SIG-M5 (cell line): Measurements from ENCODE around the gene TMEM200A.

ENCODE experiments used
- DNase-seq: peaks from one replicate; lab custom pipeline; 2025; lab: John Stamatoyannopoulos, UW

TMEM200A gene

GRCh38 chr6:130377915-130378314 lies 12.1 kb downstream of the TMEM200A start:
- DNase-seq = no peak

DNA sequence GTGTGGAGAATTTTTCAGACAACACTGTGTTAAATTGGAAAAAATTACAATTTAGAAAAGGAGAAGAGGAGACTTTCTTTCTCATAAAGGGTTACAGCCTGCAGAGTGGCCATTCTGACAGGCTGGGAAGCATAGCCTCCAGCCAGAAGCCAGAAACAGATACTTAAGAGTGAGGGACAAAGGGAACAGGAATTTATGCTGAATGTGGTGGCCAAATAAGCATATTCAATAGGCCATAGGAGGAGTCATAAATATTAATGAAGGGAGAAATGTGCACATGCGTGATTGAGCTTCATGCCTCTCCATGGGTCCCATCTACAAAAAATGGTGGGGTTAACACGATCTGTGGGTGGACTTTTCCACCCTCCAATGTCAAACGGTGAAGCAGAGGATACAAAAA lies 13.4 kb downstream of the TMEM200A start:
- no peak for DNase-seq

DNA sequence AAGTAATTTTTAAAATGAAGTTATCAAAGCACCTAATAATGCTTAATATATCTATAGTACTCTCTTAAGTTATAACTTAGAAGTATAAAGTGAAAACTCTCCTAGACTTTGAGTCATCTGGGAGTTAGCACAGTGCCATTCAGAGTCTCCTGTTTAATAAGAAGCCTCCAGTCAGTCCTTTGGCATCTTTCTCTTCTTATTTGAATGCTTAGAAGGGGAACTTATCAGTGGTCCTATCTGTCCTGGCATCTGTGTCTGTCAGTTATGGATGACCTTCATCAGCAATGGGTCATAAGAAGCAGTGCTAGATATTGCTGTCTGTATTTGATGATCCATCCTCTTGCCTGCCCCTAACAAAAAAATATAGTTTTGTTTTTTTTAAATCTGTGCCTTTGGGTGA lies 15.2 kb downstream of the TMEM200A start:
- no peak for DNase-seq

- no peak for DNase-seq
Observed at GRCh38 chr6:130381459-130382380, 15.9 kb downstream of the TMEM200A start.

DNA sequence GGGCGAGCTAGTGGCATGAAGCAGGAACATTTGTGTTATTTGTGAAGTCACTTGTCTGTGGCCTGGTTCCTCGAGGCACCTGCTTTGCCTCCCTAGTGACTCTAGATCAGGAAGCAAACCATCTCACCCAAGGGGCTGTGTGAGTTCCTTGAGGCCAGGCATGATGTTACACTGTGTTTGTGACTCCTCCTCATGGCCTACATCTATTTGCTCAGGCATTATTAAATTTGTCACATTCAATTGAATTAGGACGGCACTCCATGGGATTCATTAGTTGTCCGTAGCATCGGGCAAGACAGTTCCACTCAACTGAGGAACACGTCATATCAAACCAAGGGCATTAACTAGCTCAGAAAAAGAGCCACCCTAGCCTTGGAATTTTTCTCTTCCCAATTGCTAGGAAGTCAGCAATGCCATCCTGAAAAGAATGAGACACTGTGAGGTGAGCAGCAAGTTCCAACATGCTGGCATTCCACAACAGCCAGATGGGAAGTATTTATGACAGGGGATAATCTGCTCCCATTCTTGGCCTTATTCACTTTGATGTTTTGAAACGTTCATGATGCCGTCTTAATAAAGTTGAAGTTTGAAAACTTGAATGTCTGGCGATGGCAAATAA lies 17.2 kb downstream of the TMEM200A start:
- no peak for DNase-seq

DNA sequence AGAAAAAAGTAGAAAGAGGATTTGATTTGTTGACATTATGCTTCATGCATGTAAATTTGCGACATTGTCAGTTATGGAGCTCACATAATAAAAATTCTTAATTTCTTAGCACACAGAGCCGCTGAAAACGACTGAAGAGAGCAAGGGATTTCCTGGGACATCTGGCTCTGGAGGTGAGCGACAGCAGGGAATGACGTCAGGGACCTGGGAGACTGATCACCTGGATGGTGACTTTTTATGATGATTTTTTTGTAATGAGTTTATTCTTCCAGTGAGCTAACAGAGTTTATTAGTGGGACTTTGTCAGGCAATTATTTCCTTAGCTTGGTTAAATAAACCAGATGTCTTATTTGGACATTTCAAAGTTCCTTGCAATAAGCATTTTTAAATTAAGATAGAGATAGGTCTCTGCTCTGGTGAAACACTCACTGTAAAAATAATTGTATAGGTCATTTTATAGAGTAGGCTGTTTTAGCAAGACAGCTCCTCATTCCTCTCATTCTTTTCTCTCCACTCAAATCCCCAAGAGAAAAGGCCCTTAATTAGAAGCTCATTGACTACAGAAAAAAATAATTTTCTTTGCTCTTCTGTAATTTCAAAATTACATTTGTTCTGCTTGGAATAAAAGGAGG lies 19.4 kb downstream of the TMEM200A start:
- no peak for DNase-seq

GRCh38 chr6:130389142-130389541 lies 23.3 kb downstream of the TMEM200A start:
- DNase-seq = no peak

- no peak for DNase-seq
Observed at GRCh38 chr6:130390890-130391289, 25.1 kb downstream of the TMEM200A start.

DNA sequence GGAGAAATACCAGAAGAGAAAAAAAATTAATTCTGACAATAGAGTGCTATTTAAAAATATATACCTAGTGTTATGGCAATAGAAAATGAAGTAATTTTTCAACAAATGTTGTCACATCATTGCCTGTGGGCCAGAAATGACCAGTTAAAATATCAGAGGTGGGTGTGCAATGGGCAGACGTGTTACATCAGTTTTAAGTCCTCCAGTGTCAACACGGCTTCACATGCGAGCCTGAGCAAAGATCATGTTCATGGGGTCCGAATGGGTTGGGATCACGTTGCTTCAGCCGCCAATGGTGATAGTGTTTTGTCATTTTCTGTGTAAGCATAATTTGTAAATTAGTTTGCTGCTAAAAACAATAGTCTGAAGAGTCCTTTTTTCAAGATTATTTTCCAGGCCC lies 27.5 kb downstream of the TMEM200A start:
- no peak for DNase-seq

DNA sequence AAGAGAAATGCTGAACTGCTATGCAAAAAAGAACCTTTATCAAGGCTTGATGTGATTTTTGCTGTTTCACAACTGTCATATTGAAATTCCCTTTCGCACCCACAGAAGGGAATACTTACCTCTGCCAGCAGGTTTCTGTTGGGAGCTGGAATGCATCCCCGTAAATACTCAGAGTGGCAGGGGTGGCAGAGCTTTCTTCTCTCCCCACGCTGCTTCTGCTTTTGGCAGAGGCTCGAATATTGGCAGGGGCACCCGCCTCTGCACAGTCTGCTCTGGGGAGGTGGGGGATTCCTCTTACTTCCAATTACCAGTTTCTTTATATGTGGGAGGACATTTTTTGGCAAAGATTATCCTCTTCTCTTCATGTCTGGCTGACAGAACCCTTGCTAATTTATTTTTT lies 28.4 kb downstream of the TMEM200A start:
- no peak for DNase-seq

DNA sequence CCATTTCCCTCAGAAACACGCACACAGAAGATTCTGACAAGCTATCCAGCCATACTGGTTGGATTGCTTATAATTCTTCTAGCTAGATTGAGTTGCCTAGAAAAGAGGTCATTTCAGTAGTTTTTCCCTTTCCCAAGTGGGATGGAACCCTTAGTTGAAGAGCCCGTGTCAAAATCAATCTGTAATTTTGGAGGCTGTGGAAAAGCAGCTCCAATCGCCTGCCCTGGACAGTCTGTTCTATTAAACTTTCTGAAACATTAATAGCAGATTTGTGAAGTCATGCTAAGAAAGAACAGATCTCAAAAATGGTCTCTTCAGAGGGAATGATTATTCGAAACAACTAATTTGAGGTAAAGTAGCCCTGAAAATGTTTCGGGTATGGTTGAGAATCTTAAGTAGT lies 29.3 kb downstream of the TMEM200A start:
- DNase-seq = no peak

DNA sequence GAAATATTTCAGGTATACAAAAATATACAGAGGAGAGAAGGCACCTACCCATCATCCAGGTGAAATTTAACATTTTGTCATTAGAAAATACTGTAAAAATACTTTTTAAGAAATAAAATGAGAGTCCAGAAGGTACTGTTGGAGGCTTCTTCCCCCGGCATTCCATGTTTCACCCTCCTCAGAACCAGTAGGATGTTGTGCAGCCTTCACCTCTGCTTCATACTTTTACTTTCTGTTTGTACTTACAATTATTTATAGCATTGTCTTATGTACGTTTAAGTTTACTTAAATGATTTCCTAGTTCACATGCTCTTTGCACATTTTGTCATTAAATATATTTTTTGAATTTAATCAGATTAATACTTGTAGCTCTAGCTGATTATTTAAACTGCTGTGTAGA lies 30.9 kb downstream of the TMEM200A start:
- DNase-seq = no peak

DNA sequence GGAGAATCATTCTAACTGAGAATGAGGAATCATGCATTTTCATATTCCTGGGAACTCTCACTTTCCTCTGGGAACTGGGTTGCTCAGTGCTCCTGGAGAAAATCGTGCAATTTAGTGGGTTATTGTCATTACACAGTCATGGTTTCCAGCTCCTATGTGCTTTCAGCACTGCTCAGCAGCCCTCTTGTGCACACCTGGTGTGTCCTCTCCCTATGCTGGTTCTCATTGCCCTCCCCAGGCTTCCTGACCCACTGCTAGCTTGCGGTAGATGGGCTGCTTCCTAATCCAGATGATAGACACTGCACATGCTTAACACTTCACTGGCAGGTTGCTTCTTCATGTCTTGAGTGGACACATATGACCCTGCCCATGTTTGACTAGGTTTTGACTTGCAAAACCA lies 39.7 kb downstream of the TMEM200A start:
- no peak for DNase-seq

DNA sequence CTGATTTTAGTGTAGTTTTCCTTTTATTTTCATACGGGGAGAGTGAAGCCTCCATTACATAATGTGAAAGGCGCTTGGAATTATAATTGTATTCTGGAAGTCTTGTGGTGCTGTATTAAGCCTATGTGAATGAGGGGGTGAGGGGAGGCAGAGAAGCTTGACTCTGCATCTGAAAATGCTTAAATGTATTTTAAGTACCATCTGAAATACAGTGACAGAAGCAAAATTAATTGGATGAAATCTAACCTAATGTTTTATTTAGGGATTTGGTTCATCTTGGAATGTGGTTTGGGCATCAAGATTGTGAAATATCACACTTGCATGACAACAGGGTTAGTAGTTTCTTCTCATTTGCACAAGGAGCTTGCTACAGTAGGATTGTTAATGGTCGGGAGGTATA lies 41.2 kb downstream of the TMEM200A start:
- no peak for DNase-seq

DNA sequence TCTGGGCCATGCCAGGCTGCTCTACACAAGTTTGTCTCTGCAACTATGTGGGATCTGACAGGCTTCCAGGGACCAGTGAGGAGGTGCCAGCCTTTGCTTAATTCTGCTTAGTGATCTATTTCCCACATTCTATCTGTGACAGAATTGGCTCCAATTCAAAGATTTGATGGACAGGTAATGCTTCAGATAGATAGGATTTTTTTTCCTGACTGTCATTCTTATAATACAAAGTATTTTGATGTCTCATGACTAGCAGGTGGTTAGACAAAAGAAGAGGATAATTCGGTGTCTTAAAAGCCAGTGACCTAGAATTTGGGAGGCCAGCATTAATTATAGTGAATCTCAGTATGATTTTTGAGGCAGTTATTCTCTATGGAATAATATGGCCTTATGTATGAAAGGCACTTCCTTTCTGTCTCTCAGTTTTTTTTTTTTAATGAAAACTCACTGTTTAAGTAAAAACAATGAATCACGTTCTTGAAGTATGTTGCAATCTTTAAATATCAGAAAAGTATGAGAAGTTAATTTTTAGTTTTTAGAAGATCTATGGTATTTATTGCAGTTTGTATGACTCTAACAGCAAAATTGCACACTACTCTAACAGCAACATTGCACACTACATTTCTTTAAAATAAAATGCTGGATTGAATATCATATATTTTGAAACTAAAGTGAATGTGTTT lies 43.7 kb downstream of the TMEM200A start:
- DNase-seq = no peak

GRCh38 chr6:130411481-130411880 lies 45.7 kb downstream of the TMEM200A start:
- no peak for DNase-seq

DNA sequence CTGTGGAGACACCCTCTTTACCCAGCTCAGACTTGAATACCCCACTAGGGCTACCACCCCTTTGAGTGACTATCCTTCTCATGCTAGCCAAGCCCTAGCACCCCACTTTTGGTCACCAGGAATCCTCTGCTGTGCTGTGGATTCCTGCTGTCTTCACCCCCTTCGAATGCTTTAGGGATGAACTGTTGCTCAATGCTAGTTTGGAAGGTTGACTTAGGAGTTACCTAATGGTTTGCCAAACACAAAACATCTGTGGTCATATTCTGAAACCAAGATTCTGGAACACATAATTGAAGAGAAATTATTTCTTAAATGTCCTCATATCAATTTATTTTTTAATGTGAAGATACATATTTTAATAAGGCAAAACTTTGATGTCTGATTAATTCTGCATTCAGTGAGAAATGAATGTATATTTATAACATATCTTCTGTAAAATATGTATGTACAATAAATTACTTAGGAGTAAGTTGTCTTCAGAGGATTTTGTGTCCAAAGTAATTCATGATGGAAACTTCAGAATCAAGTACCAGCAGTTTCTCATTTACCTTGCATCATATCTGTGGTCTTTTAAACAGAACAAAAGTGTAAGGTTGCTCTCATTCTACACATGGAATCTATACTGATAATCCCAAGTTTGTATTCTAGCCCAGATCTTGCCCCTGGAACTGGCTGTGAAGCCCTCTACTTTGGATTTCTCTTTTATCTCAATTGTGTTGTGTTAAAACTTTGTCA lies 46.9 kb downstream of the TMEM200A start:
- no peak for DNase-seq

DNA sequence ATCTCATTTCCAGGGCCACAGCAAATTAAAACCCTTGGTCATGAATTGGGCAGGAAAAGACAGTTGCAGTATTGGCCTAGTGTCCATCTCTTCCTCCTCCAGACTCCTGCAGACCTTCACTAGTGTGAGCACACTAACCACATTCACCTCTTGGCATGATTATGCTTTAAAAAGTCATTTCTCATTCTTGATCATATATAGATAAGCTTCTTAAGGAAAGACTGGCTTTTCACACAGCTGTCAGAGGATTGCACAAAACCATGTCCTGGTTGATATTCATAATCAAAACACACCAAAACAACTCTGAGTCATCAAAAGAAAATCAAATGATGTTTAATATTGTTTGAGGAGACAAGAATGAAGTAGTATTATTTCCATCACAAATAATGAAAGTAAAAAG lies 52.1 kb downstream of the TMEM200A start:
- DNase-seq = no peak

DNA sequence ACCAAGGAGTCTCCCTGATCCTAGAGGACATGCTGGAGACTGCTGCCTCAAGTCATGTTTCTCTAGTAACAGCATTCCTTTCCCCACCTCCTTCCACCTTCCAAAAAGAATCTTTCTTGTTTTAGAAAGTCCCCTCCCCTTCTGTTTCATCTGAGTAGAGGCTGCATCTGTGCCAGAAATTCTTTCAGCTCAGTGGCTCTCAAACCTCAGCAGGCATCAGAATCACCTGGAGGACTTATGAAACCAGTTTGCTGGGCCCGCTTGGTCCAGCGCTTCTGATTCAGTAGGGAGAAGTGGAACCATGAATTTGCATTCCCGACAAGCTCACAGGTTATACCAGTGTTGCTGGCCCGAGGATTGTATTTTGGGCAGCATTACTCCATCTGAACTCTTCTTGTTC lies 55.1 kb downstream of the TMEM200A start:
- no peak for DNase-seq

GRCh38 chr6:130421585-130421984 lies 55.8 kb downstream of the TMEM200A start:
- no peak for DNase-seq

DNA sequence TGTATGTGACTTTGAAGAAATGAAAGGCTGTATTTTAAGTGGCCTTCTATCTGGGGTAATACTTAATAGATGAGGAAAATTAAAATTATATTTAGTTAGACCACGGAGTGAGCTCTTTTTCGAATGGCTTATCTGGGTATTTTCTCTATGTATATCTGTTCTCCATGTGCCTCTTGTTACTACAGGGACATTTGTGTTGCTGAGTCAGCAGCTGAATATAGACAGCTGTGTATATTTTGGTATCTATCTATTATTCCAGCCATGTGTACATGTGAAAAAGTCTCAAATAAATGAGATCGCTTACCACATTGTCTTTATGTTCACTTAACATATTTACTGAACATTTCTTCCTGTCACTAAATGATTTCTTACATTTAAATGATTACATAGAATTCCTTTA lies 57.2 kb downstream of the TMEM200A start:
- no peak for DNase-seq

DNA sequence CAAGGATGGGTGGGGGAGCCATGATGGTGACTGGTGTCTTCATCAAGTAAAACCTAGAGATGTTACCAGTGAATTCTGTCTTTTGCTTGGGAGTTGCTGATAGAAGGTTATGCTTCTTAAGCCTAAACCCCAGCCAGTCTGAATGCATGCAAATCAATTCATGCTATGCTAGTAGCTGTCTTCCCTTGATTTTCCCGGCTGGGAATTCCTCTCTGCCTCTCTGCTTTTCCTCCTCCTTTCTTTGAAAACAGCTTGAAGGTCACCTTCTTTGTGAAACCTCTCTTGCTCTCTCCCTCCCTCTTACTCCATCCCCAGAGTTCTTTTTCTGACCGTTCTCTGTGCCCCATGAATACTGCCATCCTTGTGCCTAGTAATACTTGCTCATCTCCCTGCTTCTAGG lies 58.9 kb downstream of the TMEM200A start:
- no peak for DNase-seq
